HFFc6 (cell line): ENCODE data around the gene L3HYPDH. TPM values are rescaled to one million over a fixed set of nuclear protein-coding genes. Genes with fewer than 3 reads are reported as not detected.

Experiments used
- DNase-seq: peaks from one replicate; pipeline ENCODE4 v3.0.0-alpha.2; 2018
- H3K27ac Mint-ChIP-seq: 2 replicates; pipeline ENCODE4 v1.8.0; 2020; ENCODE audit warnings: mild to moderate bottlenecking, mixed read lengths
- H3K27me3 Mint-ChIP-seq: 2 replicates; pipeline ENCODE4 v1.8.0; 2021; ENCODE audit warnings: mild to moderate bottlenecking, moderate library complexity, mixed read lengths; ENCODE audit not compliant: insufficient read depth
- H3K36me3 Mint-ChIP-seq: 2 replicates; pipeline ENCODE4 v1.8.0; 2021; ENCODE audit warnings: low read depth, mixed read lengths
- H3K4me1 Mint-ChIP-seq: 2 replicates; pipeline ENCODE4 v1.8.0; 2020; ENCODE audit warnings: low read depth, mixed read lengths
- H3K4me3 Mint-ChIP-seq: 2 replicates; pipeline ENCODE4 v1.8.0; 2020; ENCODE audit warnings: mild to moderate bottlenecking, moderate library complexity, mixed read lengths
- H3K9me3 Mint-ChIP-seq: 2 replicates; pipeline ENCODE4 v1.8.0; 2020; ENCODE audit warnings: mild to moderate bottlenecking, mixed read lengths
- total RNA-seq, 6 experiments: library from RNA; stranded (reverse); fragmentation: NEBNext Ultra II Directional; extraction: Animal tissue kit (Norgen Biotek cat#: 25700); gene quantifications; 2 replicates in 1 of 6; 3 replicates in 5 of 6; pipeline ENCODE4 v1.2.3, GENCODE V29; 2021
- TF ChIP-seq, protein P1 (sequence below): fragments of 200-600 bp; sonication (generic); IDR thresholded peaks from 2 replicates; pipeline ENCODE4 v1.5.0; 2021; ENCODE audit warnings: antibody characterized with exemption, mild to moderate bottlenecking

Gene L3HYPDH
- total RNA-seq, 6 experiments from 2014 or later, result 20.6 to 25.7 (median 21.4) TPM

- H3K36me3 Mint-ChIP-seq, result no peaks in the 10 kb centered on the region
- H3K27me3 Mint-ChIP-seq, result peaks cover 7% of the 10 kb centered on the region
- peaks cover 5% of the 10 kb centered on the region for H3K4me1 Mint-ChIP-seq
Measured at GRCh38 chr14:59507063-59507751, 23.0 kb upstream of the L3HYPDH start.

GRCh38 chr14:59503256-59503655 is 19.0 kb upstream of the L3HYPDH start:
- no peak for DNase-seq
- peaks cover 5% of the 10 kb centered on the region; the same call in 1 of the 2 replicates for H3K27me3 Mint-ChIP-seq
- H3K4me1 Mint-ChIP-seq, result no peaks in the 10 kb centered on the region
- no peaks in the 10 kb centered on the region for H3K9me3 Mint-ChIP-seq
- H3K36me3 Mint-ChIP-seq, result 0 out of 2 replicates have a peak, but pooled peaks cover 3% of the 10 kb centered on the region
- no peak overlapping the region for H3K4me3 Mint-ChIP-seq
- TF ChIP-seq, protein P1, sequence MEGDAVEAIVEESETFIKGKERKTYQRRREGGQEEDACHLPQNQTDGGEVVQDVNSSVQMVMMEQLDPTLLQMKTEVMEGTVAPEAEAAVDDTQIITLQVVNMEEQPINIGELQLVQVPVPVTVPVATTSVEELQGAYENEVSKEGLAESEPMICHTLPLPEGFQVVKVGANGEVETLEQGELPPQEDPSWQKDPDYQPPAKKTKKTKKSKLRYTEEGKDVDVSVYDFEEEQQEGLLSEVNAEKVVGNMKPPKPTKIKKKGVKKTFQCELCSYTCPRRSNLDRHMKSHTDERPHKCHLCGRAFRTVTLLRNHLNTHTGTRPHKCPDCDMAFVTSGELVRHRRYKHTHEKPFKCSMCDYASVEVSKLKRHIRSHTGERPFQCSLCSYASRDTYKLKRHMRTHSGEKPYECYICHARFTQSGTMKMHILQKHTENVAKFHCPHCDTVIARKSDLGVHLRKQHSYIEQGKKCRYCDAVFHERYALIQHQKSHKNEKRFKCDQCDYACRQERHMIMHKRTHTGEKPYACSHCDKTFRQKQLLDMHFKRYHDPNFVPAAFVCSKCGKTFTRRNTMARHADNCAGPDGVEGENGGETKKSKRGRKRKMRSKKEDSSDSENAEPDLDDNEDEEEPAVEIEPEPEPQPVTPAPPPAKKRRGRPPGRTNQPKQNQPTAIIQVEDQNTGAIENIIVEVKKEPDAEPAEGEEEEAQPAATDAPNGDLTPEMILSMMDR, result no peak
- H3K27ac Mint-ChIP-seq, result no peak overlapping the region

More at GRCh38 chr14:59507063-59507751, 23.0 kb upstream of the L3HYPDH start:
- Mint-ChIP-seq H3K4me3 (no peak overlapping the region), H3K9me3 (no peaks in the 10 kb centered on the region), H3K27ac (no peak overlapping the region)
- TF ChIP-seq, protein P1, result peak; percentile 87
- peak; percentile 46 for DNase-seq

GRCh38 chr14:59500732-59501131 is 16.5 kb upstream of the L3HYPDH start:
- no peaks in the 10 kb centered on the region for H3K4me1 Mint-ChIP-seq
- H3K4me3 Mint-ChIP-seq, result no peak overlapping the region
- peaks cover 4% of the 10 kb centered on the region; the same call in 1 of the 2 replicates for H3K36me3 Mint-ChIP-seq
- TF ChIP-seq, protein P1, result no peak
- H3K27me3 Mint-ChIP-seq, result peaks cover 1% of the 10 kb centered on the region; the same call in 1 of the 2 replicates
- H3K27ac Mint-ChIP-seq, result no peak overlapping the region
- H3K9me3 Mint-ChIP-seq, result no peaks in the 10 kb centered on the region
- DNase-seq, result no peak

DNA sequence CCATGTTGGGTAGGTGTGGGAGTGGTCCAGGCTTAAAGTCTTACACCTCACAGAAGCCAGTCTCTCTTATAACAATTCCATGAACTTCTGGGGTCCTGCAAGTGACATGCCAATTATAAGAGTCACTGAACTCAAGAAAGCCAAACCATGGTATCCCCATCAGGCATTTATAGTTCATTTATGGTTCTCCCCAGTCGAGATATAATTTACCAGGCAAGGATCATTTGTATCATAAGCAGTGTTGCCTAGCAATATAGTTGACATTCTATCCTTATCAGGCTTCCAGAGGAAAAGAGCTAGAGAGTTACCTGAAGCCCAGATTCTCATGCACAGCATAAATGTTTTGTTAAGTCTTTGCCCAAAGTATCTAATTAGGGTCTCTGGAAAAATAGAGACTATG is 8.2 kb upstream of the L3HYPDH start:
- H3K27ac Mint-ChIP-seq, result no peak overlapping the region
- peaks cover 58% of the 10 kb centered on the region for H3K36me3 Mint-ChIP-seq
- no peaks in the 10 kb centered on the region for H3K9me3 Mint-ChIP-seq
- no peak for DNase-seq
- TF ChIP-seq, protein P1, result no peak
- peaks cover 29% of the 10 kb centered on the region for H3K4me1 Mint-ChIP-seq
- no peak overlapping the region for H3K4me3 Mint-ChIP-seq
- no peaks in the 10 kb centered on the region for H3K27me3 Mint-ChIP-seq

DNA sequence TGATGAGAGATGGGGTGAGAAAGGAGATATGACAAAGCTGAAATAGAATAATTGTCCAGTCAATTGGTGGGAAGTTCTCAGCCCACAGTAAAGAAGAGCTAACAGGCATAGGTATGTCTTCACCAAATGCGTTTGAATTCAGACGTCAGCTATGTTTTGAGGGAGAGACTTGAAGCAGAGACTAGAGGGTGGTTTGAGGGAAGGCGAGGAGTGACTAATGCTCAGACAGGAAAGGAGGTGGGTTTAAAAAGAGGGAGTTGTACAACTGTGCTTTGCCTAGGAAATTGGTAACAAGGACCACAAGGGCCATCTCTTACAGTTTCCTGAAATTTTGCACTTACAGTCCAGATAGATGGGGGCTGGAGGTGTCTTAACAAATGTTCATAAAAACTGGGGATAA is 6.5 kb upstream of the L3HYPDH start:
- TF ChIP-seq, protein P1, result no peak
- Mint-ChIP-seq H3K27ac (no peak overlapping the region; the same call in 1 of the 2 replicates), H3K4me3 (no peak overlapping the region), H3K27me3 (no peaks in the 10 kb centered on the region), H3K9me3 (no peaks in the 10 kb centered on the region), H3K4me1 (peaks cover 38% of the 10 kb centered on the region), H3K36me3 (peaks cover 57% of the 10 kb centered on the region)
- no peak for DNase-seq
